Measurements from ENCODE around the gene ERCC6L2.

ERCC6L2 gene

GRCh38 chr9:95862343-95862742 lies 13.1 kb upstream of the ERCC6L2 start:
- no peak for DNase-seq
- intact Hi-C loops (cut with DNase I) = no loop called here

DNA sequence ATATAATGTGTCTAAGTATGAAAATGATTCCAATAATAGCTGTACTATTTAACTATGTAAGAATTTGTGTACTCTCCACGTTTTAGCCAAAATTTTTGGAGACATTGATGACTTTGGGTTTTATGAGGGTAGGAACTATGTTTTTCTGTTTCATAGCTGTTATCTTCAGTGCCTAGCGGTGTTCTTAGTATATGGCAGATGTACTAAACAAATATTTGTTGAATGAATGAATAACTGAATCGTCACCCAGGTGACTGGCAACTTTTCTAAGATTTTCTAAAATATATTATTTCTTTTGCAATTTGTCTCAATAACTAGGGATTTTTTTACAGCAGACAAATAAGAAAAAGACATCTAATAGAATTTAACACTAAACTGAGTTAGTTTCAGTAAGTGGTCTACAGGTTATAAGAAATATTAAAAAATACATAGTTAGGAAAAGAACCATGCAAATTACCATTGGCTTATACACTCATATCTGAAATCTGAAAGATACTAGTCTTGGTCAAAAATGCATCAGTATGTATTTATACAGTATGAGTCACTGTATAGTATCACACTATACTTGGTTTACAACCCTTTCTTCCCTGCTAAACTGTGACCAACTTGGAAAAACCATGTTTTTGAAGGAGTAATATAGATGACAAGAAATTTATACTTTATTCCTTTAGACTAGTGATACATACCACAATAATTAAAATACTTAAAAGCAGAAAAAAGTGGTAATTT lies 10.5 kb upstream of the ERCC6L2 start:
- intact Hi-C loops (cut with DNase I) = no loop called here
- no peak for DNase-seq

DNA sequence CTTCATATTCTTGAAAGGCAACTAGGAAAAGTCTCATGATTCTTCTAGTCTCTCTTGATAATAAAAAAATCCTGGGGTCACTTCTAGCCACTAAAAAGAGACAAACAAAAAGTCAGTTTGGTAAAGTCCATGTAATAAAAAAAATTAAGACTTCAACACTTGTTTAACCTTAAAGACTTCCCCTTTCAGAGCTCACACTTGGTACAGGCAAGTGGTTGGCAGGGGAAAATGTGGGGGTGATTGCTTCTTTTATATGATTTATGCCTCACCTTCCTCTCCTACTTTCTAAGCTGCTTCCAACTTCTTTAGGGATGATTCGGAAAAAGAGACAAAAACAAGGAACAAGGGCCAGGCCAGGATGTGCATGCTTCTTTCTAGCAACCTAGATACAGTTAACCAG lies 5.1 kb upstream of the ERCC6L2 start:
- intact Hi-C loops (cut with DNase I) = loop anchor here (10.0 kb wide), 1 partner anchor 356 kb away; the partner anchor contains the start of gene PTCH1
- DNase-seq = no peak

DNA sequence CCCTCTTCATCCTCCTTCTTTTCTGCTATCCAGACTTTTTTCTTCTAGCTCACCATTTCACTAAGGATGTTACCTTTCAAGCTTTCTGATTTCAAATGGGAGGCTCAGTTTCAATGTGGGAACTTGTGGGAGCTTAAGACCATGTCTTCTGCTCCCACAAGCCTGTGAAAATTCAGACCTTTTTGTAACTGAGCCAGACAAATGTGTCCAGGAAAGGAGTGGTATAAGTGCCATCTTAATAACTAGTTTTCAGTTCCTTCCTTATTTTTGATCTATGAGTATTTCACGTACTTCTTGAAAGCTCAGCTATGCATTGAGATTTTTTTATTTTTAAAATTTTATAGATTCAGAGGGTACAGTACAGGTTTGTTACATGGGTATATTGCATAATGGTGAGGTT lies 4.6 kb upstream of the ERCC6L2 start:
- intact Hi-C loops (cut with DNase I) = loop anchor here (10.0 kb wide), 1 partner anchor 356 kb away; the partner anchor contains the start of gene PTCH1

DNA sequence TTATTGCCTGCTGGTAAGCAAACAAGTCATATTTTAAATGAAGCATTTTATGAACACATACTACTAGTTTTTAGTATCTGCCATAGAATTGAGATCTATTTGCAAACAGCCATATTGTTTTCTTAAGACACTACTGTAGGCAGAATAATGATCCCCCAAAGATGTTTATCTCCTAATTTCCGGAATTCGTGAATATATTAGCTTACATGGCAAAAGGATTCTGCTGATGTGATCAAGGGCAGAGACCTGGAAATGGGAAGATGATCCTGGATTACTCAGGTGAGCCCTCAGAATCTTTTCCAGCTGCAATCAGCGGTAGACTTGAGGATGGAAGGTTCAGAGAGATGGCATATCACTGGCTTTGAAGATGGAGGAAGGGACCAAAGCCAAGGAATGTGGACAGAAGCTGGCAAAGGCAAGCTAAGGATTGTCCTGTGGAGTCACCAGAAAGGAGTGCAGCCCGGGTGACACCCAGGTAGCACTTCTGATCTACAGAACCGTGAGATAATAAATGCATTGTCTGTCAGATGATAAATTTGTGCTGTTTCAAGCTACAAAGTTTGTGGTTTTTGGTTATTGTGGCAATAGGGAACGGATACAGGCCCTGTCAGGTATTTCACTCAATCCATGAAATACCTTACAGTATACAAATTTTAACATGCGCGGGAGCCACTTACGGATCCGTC lies 1.0 kb upstream of the ERCC6L2 start:
- no peak for DNase-seq
- intact Hi-C loops (cut with DNase I) = loop anchor here (10.0 kb wide), 1 partner anchor 360 kb away; the partner anchor contains the start of gene PTCH1

More for the DNA sequence above, 4.6 kb upstream of the ERCC6L2 start:
- no peak for DNase-seq

- DNase-seq = peak; percentile 39 to 83 (median 69)
- intact Hi-C loops (cut with DNase I) = loop anchor here (5.0 to 10.0 kb wide), 2 partner anchors 342 to 360 kb away; partner anchors contain the start of gene PTCH1
Measured at GRCh38 chr9:95874989-95875304, 544 bp upstream of the ERCC6L2 start.

GRCh38 chr9:95876138-95876444 lies 600 bp downstream of the ERCC6L2 start:
- intact Hi-C loops (cut with DNase I) = loop anchor here (5.0 to 10.0 kb wide), 2 partner anchors 341 to 361 kb away; partner anchors contain the start of gene PTCH1
- no peak for DNase-seq

- intact Hi-C loops (cut with DNase I) = loop anchor here (5.0 to 10.0 kb wide), 2 partner anchors 341 to 362 kb away; partner anchors contain the start of gene PTCH1
- no peak for DNase-seq
Measured at GRCh38 chr9:95876595-95876994, 1.1 kb downstream of the ERCC6L2 start.

DNA sequence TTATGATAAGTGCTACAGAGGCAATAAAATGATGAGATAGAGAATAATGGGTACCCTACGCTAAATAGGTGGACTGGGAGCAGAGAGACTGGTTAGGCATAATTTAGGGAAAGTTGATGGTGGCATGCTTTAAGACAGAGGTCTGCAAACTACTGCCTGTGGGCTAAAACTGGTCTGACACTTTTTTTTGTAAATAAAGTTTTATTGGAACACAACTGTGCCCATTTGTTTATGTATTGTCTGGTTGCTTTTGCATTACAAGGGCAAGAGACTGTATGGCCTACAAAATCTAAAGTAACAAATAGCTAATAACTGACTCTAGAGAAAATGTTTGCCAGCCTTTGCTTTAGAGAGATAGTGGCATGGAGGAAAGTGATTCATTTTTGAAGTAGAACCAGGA lies 2.5 kb downstream of the ERCC6L2 start:
- intact Hi-C loops (cut with DNase I) = loop anchor here (5.0 to 10.0 kb wide), 2 partner anchors 339 to 363 kb away; partner anchors contain the start of gene PTCH1
- no peak for DNase-seq

GRCh38 chr9:95879591-95879990 lies 4.1 kb downstream of the ERCC6L2 start:
- intact Hi-C loops (cut with DNase I) = loop anchor here (5.0 to 10.0 kb wide), 2 partner anchors 338 to 365 kb away; partner anchors contain the start of gene PTCH1
- DNase-seq = no peak

DNA sequence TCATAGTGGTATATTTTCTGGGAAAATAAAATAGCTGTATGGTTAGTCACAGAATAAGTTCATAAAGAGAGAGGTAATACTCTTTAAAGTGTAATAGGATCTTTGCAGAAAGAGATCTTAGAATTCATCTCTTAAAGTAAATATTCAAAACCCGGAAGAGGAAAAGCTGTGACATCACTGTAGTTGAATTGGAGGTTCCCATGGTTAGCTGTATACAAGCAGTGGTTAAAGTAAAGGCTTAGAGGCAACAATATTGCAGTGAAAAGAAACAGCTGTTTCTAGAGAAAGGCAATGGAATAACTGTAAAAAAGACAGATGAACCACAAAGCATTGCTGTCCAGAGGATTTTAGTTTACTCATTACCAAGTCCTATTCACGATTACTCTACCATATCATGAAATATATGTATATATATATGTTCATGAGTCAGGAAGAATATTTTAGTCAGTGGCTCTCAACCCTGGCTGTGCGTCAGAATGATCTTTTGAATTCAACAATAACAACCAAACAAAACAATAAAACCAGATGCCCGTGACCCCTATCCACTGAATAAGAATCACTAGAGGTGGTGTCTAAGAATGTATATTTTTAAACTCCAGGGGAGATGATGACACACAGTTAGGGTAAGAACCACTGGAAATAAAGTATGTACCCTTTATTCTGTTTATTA lies 4.7 kb downstream of the ERCC6L2 start:
- intact Hi-C loops (cut with DNase I) = no loop called here
- DNase-seq = no peak

- intact Hi-C loops (cut with DNase I) = no loop called here
- no peak for DNase-seq
Measured at GRCh38 chr9:95887926-95888497, 12.5 kb downstream of the ERCC6L2 start.

- intact Hi-C loops (cut with DNase I) = no loop called here
- no peak for DNase-seq
Measured at GRCh38 chr9:95890594-95890993, 15.1 kb downstream of the ERCC6L2 start.

DNA sequence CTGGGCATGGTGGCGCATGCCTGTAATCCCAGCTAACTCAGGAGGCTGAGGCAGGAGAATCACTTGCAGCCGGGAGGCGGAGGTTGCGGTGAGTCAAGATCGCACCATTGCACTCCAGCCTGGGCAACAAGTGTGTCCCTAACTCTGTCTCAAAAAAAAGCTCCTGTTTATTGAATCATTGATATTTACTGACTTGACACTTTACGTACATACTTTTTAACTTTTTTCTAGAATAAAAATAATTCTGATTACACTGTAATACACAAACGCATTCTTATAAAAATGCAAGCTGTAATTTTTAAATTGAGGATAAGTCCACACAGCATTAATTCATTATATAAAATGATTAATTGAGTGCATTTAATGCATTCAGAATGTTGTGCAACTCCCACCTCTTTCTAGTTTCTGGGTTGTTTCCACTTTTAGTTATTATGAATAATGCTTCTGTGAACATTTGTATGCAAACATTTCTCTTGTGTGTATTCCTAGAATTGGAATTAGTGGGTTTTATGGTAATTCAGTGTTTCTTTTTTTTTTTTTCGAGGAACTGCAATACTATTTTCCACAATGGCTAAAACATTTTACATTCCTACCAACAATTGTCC lies 15.7 kb downstream of the ERCC6L2 start:
- no peak for DNase-seq
- intact Hi-C loops (cut with DNase I) = no loop called here

- intact Hi-C loops (cut with DNase I) = no loop called here
- no peak for DNase-seq
Measured at GRCh38 chr9:95892690-95893089, 17.2 kb downstream of the ERCC6L2 start.

- DNase-seq = no peak
- intact Hi-C loops (cut with DNase I) = no loop called here
Measured at GRCh38 chr9:95896580-95896979, 21.1 kb downstream of the ERCC6L2 start.

DNA sequence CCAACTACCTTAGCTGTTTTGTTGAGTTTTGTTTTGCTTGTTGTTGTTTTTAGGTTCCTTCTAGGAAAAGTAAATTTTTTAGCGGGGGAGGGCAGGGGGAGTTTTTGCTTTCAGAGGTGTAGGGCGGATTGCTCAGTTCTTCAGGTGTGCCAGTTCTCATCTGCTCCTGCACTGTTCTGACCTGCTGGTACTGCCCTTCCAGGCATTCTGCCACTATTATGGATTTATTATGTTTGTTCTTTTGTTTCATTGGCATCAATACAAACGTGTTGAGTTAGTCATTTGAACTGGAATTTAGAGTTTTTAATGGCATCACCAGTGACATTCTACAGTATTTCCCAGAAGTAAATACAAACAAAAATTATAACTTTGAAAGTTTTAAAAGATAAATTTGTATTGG lies 26.0 kb downstream of the ERCC6L2 start:
- DNase-seq = no peak
- intact Hi-C loops (cut with DNase I) = no loop called here

DNA sequence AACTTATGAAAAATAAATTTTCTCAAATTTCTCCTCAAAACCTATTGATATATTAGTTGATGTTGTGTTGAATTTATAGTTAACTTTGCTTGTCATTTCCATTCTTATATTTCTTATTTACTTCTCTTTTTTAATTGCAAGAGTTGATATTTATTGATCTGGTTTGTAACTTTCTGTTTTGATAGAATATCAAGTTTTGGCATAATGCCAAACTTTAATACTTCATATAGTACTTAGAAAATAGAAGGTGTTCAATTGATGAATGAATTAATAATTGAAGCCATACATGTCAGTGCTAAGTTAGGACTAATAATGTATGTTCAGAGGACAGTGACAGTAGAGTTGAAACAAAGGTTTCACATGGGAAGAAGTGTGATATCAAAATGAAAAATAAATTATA lies 27.9 kb downstream of the ERCC6L2 start:
- intact Hi-C loops (cut with DNase I) = no loop called here
- no peak for DNase-seq

GRCh38 chr9:95907794-95908193 lies 32.3 kb downstream of the ERCC6L2 start:
- intact Hi-C loops (cut with DNase I) = no loop called here

More at GRCh38 chr9:95907794-95908193, 32.3 kb downstream of the ERCC6L2 start:
- no peak for DNase-seq

All from head of caudate nucleus (tissue), 42 donors.